ENCODE data around the gene ZMIZ2.

The ZMIZ2 gene

GRCh38 chr7:44743750-44744149 is 4.9 kb upstream of the ZMIZ2 start:
- no peaks in the 10 kb centered on the region for H3K27me3 ChIP-seq (ENCODE audit: low read depth, low read length)
- no peak overlapping the region for H3K4me2 ChIP-seq (ENCODE audit: low read length)
- H3K9me3 ChIP-seq (ENCODE audit: insufficient read depth, low read length), result no peaks in the 10 kb centered on the region
- no peak for TF ChIP-seq CTCF (IDR thresholded peaks at IDR 0.05; ENCODE audit: low read depth, low read length)
- no peak for TF ChIP-seq EZH2phosphoT487 (IDR thresholded peaks at IDR 0.05; ENCODE audit: low read depth)
- no peak overlapping the region for H2AFZ ChIP-seq (ENCODE audit: low read depth, low read length)
- no peaks in the 10 kb centered on the region for H3K36me3 ChIP-seq (replicated peaks; ENCODE audit: low read depth, low read length)
- H3K79me2 ChIP-seq (ENCODE audit: low read length), result peaks cover 2% of the 10 kb centered on the region; the same call in 1 of the 2 replicates
- H3K4me1 ChIP-seq (ENCODE audit: low read length), result peaks cover 5% of the 10 kb centered on the region
- H4K20me1 ChIP-seq (ENCODE audit: insufficient read depth, low read length), result no peaks in the 10 kb centered on the region
- H3K27ac ChIP-seq (ENCODE audit: low read length), result no peak overlapping the region
- no peak overlapping the region for H3K9ac ChIP-seq (ENCODE audit: low read length)
- no peak overlapping the region for H3K4me3 ChIP-seq (ENCODE audit: low read length)

GRCh38 chr7:44748948-44749731 is 493 bp downstream of the ZMIZ2 start:
- H3K36me3 ChIP-seq (replicated peaks; ENCODE audit: low read depth, low read length), result peaks cover 22% of the 10 kb centered on the region
- no peak overlapping the region for H2AFZ ChIP-seq (ENCODE audit: low read depth, low read length)
- TF ChIP-seq EZH2phosphoT487 (IDR thresholded peaks at IDR 0.05; ENCODE audit: low read depth) (no peak), CTCF (IDR thresholded peaks at IDR 0.05; ENCODE audit: low read depth, low read length) (no peak)
- H3K79me2 ChIP-seq (ENCODE audit: low read length), result peaks cover 54% of the 10 kb centered on the region
- peaks cover 41% of the 10 kb centered on the region for H3K4me1 ChIP-seq (ENCODE audit: low read length)
- no peaks in the 10 kb centered on the region for H3K9me3 ChIP-seq (ENCODE audit: insufficient read depth, low read length)
- no peaks in the 10 kb centered on the region for H3K27me3 ChIP-seq (ENCODE audit: low read depth, low read length)
- peak overlapping the region; percentile 91 for H3K4me3 ChIP-seq (ENCODE audit: low read length)
- peaks cover 39% of the 10 kb centered on the region for H4K20me1 ChIP-seq (ENCODE audit: insufficient read depth, low read length)
- peak overlapping the region; percentile 93 for H3K27ac ChIP-seq (ENCODE audit: low read length)
- H3K4me2 ChIP-seq (ENCODE audit: low read length), result peak overlapping the region; percentile 99
- H3K9ac ChIP-seq (ENCODE audit: low read length), result peak overlapping the region; percentile 86

- Histone ChIP-seq H3K4me2 (ENCODE audit: low read length) (peak overlapping the region; percentile 99), H3K4me1 (ENCODE audit: low read length) (peaks cover 41% of the 10 kb centered on the region), H3K9ac (ENCODE audit: low read length) (peak overlapping the region; percentile 86), H2AFZ (ENCODE audit: low read depth, low read length) (no peak overlapping the region), H3K27me3 (ENCODE audit: low read depth, low read length) (no peaks in the 10 kb centered on the region), H3K4me3 (ENCODE audit: low read length) (peak overlapping the region; percentile 91), H3K9me3 (ENCODE audit: insufficient read depth, low read length) (no peaks in the 10 kb centered on the region), H3K27ac (ENCODE audit: low read length) (peak overlapping the region; percentile 93), H3K79me2 (ENCODE audit: low read length) (peaks cover 62% of the 10 kb centered on the region), H4K20me1 (ENCODE audit: insufficient read depth, low read length) (peaks cover 48% of the 10 kb centered on the region), H3K36me3 (replicated peaks; ENCODE audit: low read depth, low read length) (peaks cover 22% of the 10 kb centered on the region)
- no peak for TF ChIP-seq CTCF (IDR thresholded peaks at IDR 0.05; ENCODE audit: low read depth, low read length)
- no peak for TF ChIP-seq EZH2phosphoT487 (IDR thresholded peaks at IDR 0.05; ENCODE audit: low read depth)
These were observed 1.3 kb downstream of the ZMIZ2 start for GRCh38 chr7:44749992-44750391.

GRCh38 chr7:44750424-44750823 is 1.8 kb downstream of the ZMIZ2 start:
- H3K27me3 ChIP-seq (ENCODE audit: low read depth, low read length), result no peaks in the 10 kb centered on the region
- H3K36me3 ChIP-seq (replicated peaks; ENCODE audit: low read depth, low read length), result peaks cover 22% of the 10 kb centered on the region
- H3K9me3 ChIP-seq (ENCODE audit: insufficient read depth, low read length), result no peaks in the 10 kb centered on the region
- H3K4me3 ChIP-seq (ENCODE audit: low read length), result peak overlapping the region; percentile 91
- H4K20me1 ChIP-seq (ENCODE audit: insufficient read depth, low read length), result peaks cover 52% of the 10 kb centered on the region
- peak overlapping the region; percentile 93 for H3K27ac ChIP-seq (ENCODE audit: low read length)
- H2AFZ ChIP-seq (ENCODE audit: low read depth, low read length), result no peak overlapping the region
- peak overlapping the region; percentile 99 for H3K4me2 ChIP-seq (ENCODE audit: low read length)
- peak overlapping the region; percentile 86 for H3K9ac ChIP-seq (ENCODE audit: low read length)
- no peak for TF ChIP-seq EZH2phosphoT487 (IDR thresholded peaks at IDR 0.05; ENCODE audit: low read depth)
- TF ChIP-seq CTCF (IDR thresholded peaks at IDR 0.05; ENCODE audit: low read depth, low read length), result no peak
- peaks cover 41% of the 10 kb centered on the region for H3K4me1 ChIP-seq (ENCODE audit: low read length)
- peaks cover 66% of the 10 kb centered on the region for H3K79me2 ChIP-seq (ENCODE audit: low read length)

Measured in OCI-LY3 (cell line).